Esophagus muscularis mucosa (tissue), 4 donors: ENCODE data around the gene OSBPL3. TPM values are rescaled to one million over a fixed set of nuclear protein-coding genes. Genes with fewer than 3 reads are reported as not detected.
A peak's percentile ranks its signal among the peaks of the same experiment; 100 is the strongest.

Experiments used
- DNase-seq: peaks from one replicate; pipeline ENCODE4 v3.0.0-alpha.2; 2017; ENCODE audit errors: extremely low spot score
- H3K27ac ChIP-seq, 4 donors: fragments of 200-600 bp; sonication (generic); replicated peaks in 1 of 4; 1 replicate in 3 of 4; 2 replicates in 1 of 4; pipeline ENCODE4 v1.5.1; 2016 to 2019; ENCODE audit warnings: mild to moderate bottlenecking in 1 of 4
- H3K27me3 ChIP-seq, 4 donors: fragments of 200-600 bp; sonication (generic); one replicate each; pipeline versions ENCODE4 v1.5.1 to v1.6.0; 2016 to 2019
- H3K36me3 ChIP-seq, 4 donors: fragments of 200-600 bp; sonication (generic); one replicate each; pipeline ENCODE4 v1.5.1; 2016 to 2019
- H3K4me1 ChIP-seq, 4 donors: fragments of 200-600 bp; sonication (generic); one replicate each; pipeline ENCODE4 v1.5.1; 2016 to 2019
- H3K4me3 ChIP-seq, 4 donors: fragments of 200-600 bp; sonication (generic); 1 replicate in 2 of 4; 2 replicates in 2 of 4; pipeline ENCODE4 v1.5.1; 2016 to 2019; ENCODE audit warnings: mild to moderate bottlenecking in 4 of 4, moderate library complexity in 1 of 4
- H3K9me3 ChIP-seq, 4 donors: fragments of 200-600 bp; sonication (generic); 1 replicate in 3 of 4; 2 replicates in 1 of 4; pipeline ENCODE4 v1.5.1; 2016 to 2019
- EP300 ChIP-seq: sonication (generic); formaldehyde crosslinking; IDR thresholded peaks from one replicate; pipeline ENCODE4 v1.6.1; 2017; ENCODE audit warnings: antibody characterized with exemption
- POLR2A ChIP-seq: fragments of 450-650 bp; IDR thresholded peaks from one replicate; pipeline ENCODE4 v1.6.1; 2017; ENCODE audit warnings: antibody characterized with exemption, moderate library complexity, mild to moderate bottlenecking, low read depth
- POLR2AphosphoS5 ChIP-seq, 2 donors: sonication (generic); formaldehyde crosslinking; IDR thresholded peaks; one replicate each; pipeline ENCODE4 v1.6.1; 2017; ENCODE audit warnings: antibody characterized with exemption in 2 of 2
- WGBS: methylation state at CpG from one replicate; pipeline ENCODE4 v1.1.5; 2018; 5-methylcytosine and 5-hydroxymethylcytosine counted together
- intact Hi-C: fragments of 100-400 bp; cut with DNase I; formaldehyde crosslinking; loops from one replicate; pipeline ENCODE4 v1.15.1; 2023
- total RNA-seq, 4 donors: library from RNA; depleted of rRNA; stranded (reverse); fragments of >200 nt; gene quantifications; one replicate each; pipeline versions ENCODE4 v1.1.0 to v1.2.1, GENCODE V29; 2016
- TF ChIP-seq, protein P1 (sequence below), 3 experiments: fragments of 200-600 bp in 2 of 3; fragments of 450-650 bp in 1 of 3; sonication (generic) in 2 of 3; IDR thresholded peaks; one replicate each; pipeline ENCODE4 v1.5.1; 2017 to 2019; ENCODE audit warnings: antibody characterized with exemption in 3 of 3, mild to moderate bottlenecking in 2 of 3, moderate library complexity in 1 of 3

OSBPL3 gene
- total RNA-seq, 4 donors from 2014 or later: 2.6 to 4.6 (median 3.3) TPM

- H3K36me3 ChIP-seq: no peaks in the 10 kb centered on the region
- WGBS: 36% methylated on average over 9 of the region's 9 CpGs
- H3K27ac ChIP-seq: peak overlapping the region; percentile 24 to 62 (median 52)
- intact Hi-C loops: loop anchor here (2.0 kb wide), 1 partner anchor 250 kb away; no protein-coding TSS in a partner anchor
- no peak for DNase-seq
- TF ChIP-seq, protein P1, sequence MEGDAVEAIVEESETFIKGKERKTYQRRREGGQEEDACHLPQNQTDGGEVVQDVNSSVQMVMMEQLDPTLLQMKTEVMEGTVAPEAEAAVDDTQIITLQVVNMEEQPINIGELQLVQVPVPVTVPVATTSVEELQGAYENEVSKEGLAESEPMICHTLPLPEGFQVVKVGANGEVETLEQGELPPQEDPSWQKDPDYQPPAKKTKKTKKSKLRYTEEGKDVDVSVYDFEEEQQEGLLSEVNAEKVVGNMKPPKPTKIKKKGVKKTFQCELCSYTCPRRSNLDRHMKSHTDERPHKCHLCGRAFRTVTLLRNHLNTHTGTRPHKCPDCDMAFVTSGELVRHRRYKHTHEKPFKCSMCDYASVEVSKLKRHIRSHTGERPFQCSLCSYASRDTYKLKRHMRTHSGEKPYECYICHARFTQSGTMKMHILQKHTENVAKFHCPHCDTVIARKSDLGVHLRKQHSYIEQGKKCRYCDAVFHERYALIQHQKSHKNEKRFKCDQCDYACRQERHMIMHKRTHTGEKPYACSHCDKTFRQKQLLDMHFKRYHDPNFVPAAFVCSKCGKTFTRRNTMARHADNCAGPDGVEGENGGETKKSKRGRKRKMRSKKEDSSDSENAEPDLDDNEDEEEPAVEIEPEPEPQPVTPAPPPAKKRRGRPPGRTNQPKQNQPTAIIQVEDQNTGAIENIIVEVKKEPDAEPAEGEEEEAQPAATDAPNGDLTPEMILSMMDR (IDR thresholded peaks at IDR 0.05): peak in 1 of 3 experiments; percentile 15
- TF ChIP-seq POLR2AphosphoS5 (IDR thresholded peaks at IDR 0.05) (peak; percentile 30 to 41), POLR2A (no peak), EP300 (no peak)
- no peaks in the 10 kb centered on the region for H3K9me3 ChIP-seq
- no peak overlapping the region for H3K4me3 ChIP-seq
- no peaks in the 10 kb centered on the region for H3K27me3 ChIP-seq
- H3K4me1 ChIP-seq: peaks cover 18 to 35% (median 34%) of the 10 kb centered on the region in 4 donors
Observed at GRCh38 chr7:24821045-24821753, 158.8 kb downstream of the OSBPL3 start.

GRCh38 chr7:24820730-24821044 lies 159.3 kb downstream of the OSBPL3 start:
- intact Hi-C loops: loop anchor here (2.0 kb wide), 1 partner anchor 250 kb away; no protein-coding TSS in a partner anchor
- no peaks in the 10 kb centered on the region for H3K36me3 ChIP-seq
- H3K4me3 ChIP-seq: no peak overlapping the region
- H3K27ac ChIP-seq: peak overlapping the region; percentile 24 to 62 (median 52)
- H3K4me1 ChIP-seq: peaks cover 13 to 30% (median 29%) of the 10 kb centered on the region in 4 donors
- no peak for DNase-seq
- H3K9me3 ChIP-seq: no peaks in the 10 kb centered on the region
- H3K27me3 ChIP-seq: no peaks in the 10 kb centered on the region
- no peak for TF ChIP-seq POLR2A
- TF ChIP-seq EP300: no peak
- TF ChIP-seq, protein P1 (IDR thresholded peaks at IDR 0.05): no peak
- TF ChIP-seq POLR2AphosphoS5 (IDR thresholded peaks at IDR 0.05): no peak

- Histone ChIP-seq H3K9me3 (no peaks in the 10 kb centered on the region), H3K36me3 (no peaks in the 10 kb centered on the region), H3K4me3 (no peak overlapping the region), H3K27ac (peak overlapping the region in 3 of 4 donors; percentile 45 to 62 (median 59)), H3K27me3 (no peaks in the 10 kb centered on the region), H3K4me1 (peaks cover 8 to 24% (median 23%) of the 10 kb centered on the region in 4 donors)
- 18% methylated on average over 11 of the region's 11 CpGs for WGBS
- intact Hi-C loops: loop anchor here (2.0 to 5.0 kb wide), 2 partner anchors 251 to 272 kb away; no protein-coding TSS in a partner anchor
- peak; percentile 17 to 67 for TF ChIP-seq POLR2AphosphoS5 (IDR thresholded peaks at IDR 0.05)
- no peak for TF ChIP-seq EP300
- TF ChIP-seq POLR2A: no peak
- TF ChIP-seq, protein P1 (IDR thresholded peaks at IDR 0.05): peak; percentile 81 to 90 (median 84)
- DNase-seq: peak; percentile 95
Observed at GRCh38 chr7:24819916-24820689, 159.9 kb downstream of the OSBPL3 start.

GRCh38 chr7:24817339-24817738 lies 162.6 kb downstream of the OSBPL3 start:
- no peak overlapping the region for H3K4me3 ChIP-seq
- no peaks in the 10 kb centered on the region for H3K9me3 ChIP-seq
- 72% methylated on average over 4 of the region's 4 CpGs for WGBS
- DNase-seq: no peak
- intact Hi-C loops: loop anchor here (5.0 kb wide), 1 partner anchor 275 kb away; no protein-coding TSS in a partner anchor
- no peaks in the 10 kb centered on the region for H3K27me3 ChIP-seq
- H3K4me1 ChIP-seq: peaks cover 8 to 19% (median 17%) of the 10 kb centered on the region in 4 donors
- peaks cover 0 to 6% (median 2%) of the 10 kb centered on the region in 4 donors for H3K36me3 ChIP-seq
- no peak overlapping the region for H3K27ac ChIP-seq
- TF ChIP-seq POLR2A (no peak), EP300 (no peak), POLR2AphosphoS5 (IDR thresholded peaks at IDR 0.05) (no peak)
- TF ChIP-seq, protein P1 (IDR thresholded peaks at IDR 0.05): no peak
